ENCODE results near the gene ZNF491. TPM values are rescaled to one million over a fixed set of nuclear protein-coding genes. Genes with fewer than 3 reads are reported as not detected.
A peak's percentile ranks its signal among the peaks of the same experiment; 100 is the strongest.
"Not testable (repeated sequence)": the region's sequence is repeated elsewhere in the genome, so short reads cannot be mapped to it uniquely, and the experiment has no call there.

ZNF491 gene
- total RNA-seq, 1 experiment from 2014 or later, result 1.9 TPM

GRCh38 chr19:11806354-11807098 lies 8.2 kb downstream of the ZNF491 start:
- no peak for DNase-seq (ENCODE audit: low read depth)

GRCh38 chr19:11807099-11807380 lies 8.7 kb downstream of the ZNF491 start:
- DNase-seq (ENCODE audit: low read depth), result no peak

- DNase-seq (ENCODE audit: low read depth), result no peak
These were observed 15.3 kb downstream of the ZNF491 start for GRCh38 chr19:11813703-11814028.

- peak; percentile 93 for DNase-seq (ENCODE audit: low read depth)
These were observed 15.8 kb downstream of the ZNF491 start, which contains the start of gene ZNF440 for GRCh38 chr19:11814029-11814699. Gene ZNF440, plus strand, starts transcription at chr19:11814273. Its CDS starts 175 bp downstream, at chr19:11814448.

- DNase-seq (ENCODE audit: low read depth), result peak; percentile 41
These were observed 16.3 kb downstream of the ZNF491 start for GRCh38 chr19:11814700-11815035.

GRCh38 chr19:11821474-11822109 lies 23.3 kb downstream of the ZNF491 start:
- DNase-seq (ENCODE audit: low read depth), result peak; percentile 64

- not testable (repeated sequence) for DNase-seq (ENCODE audit: low read depth)
These were observed 30.9 kb downstream of the ZNF491 start for GRCh38 chr19:11828957-11829876.

- DNase-seq (ENCODE audit: low read depth), result no peak
These were observed 34.1 kb downstream of the ZNF491 start for GRCh38 chr19:11832253-11832912.

GRCh38 chr19:11833541-11833940 lies 35.2 kb downstream of the ZNF491 start:
- DNase-seq (ENCODE audit: low read depth), result no peak

GRCh38 chr19:11835626-11836066 lies 37.3 kb downstream of the ZNF491 start:
- DNase-seq (ENCODE audit: low read depth), result peak; percentile 35

- peak; percentile 27 for DNase-seq (ENCODE audit: low read depth)
These were observed 45.4 kb downstream of the ZNF491 start for GRCh38 chr19:11843722-11844121.

GRCh38 chr19:11847615-11848014 lies 49.3 kb downstream of the ZNF491 start:
- DNase-seq (ENCODE audit: low read depth), result not testable (repeated sequence)

- no peak for DNase-seq (ENCODE audit: low read depth)
These were observed 49.9 kb downstream of the ZNF491 start for GRCh38 chr19:11848200-11848593.

GRCh38 chr19:11848594-11849469 lies 50.5 kb downstream of the ZNF491 start, which contains the start of gene ZNF439:
Gene ZNF439, plus strand, starts transcription at chr19:11848726. Its CDS starts 142 bp downstream, at chr19:11848868.
- DNase-seq (ENCODE audit: low read depth), result peak; percentile 89

- not testable (repeated sequence) for DNase-seq (ENCODE audit: low read depth)
These were observed 52.0 kb downstream of the ZNF491 start for GRCh38 chr19:11850289-11850688.

GRCh38 chr19:11853358-11853757 lies 55.0 kb downstream of the ZNF491 start:
- no peak for DNase-seq (ENCODE audit: low read depth)

GRCh38 chr19:11856596-11857250 lies 58.4 kb downstream of the ZNF491 start:
- DNase-seq (ENCODE audit: low read depth), result no peak

All from RPMI7951 (cell line).